Measurements from ENCODE around the gene C1orf141.

Gene C1orf141

DNA sequence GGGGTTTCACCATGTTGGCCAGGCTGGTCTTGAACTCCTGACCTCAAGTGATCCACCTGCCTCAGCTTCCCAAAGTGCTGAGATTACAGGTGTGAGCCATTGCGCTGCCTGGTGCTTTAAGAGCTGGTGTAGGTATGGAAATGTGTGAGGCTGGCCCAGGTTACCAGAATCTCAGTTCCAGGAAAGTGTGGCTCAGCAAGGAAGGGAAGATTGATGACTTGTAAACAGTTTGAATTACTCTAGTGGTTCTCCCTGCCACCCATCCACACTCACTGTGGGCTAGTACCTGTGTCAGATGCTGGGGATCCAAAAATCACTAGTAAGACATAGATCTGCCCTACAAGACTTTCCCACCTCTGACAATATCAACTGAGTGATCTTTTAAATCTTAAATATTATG is 46.3 kb downstream of the C1orf141 start:
- Histone ChIP-seq H3K79me1 (ENCODE audit: low read length) (no peaks in the 10 kb centered on the region), H3K27ac (ENCODE audit: low read depth, low read length) (no peak overlapping the region), H2AK5ac (ENCODE audit: low read length) (no peak overlapping the region), H2BK12ac (ENCODE audit: low read length) (no peak overlapping the region), H3K27me3 (ENCODE audit: insufficient read depth, low read length) (no peaks in the 10 kb centered on the region), H3K4me2 (ENCODE audit: low read length) (no peak overlapping the region), H2BK120ac (ENCODE audit: insufficient read depth, low read length, poor library complexity) (no peak overlapping the region), H2AFZ (ENCODE audit: insufficient read depth, low read length, poor library complexity) (no peak overlapping the region), H4K12ac (ENCODE audit: low read depth, low read length) (no peak overlapping the region), H3K79me2 (ENCODE audit: control insufficient read depth, insufficient read depth, low read length, poor library complexity) (no peaks in the 10 kb centered on the region), H2BK5ac (ENCODE audit: low read depth, low read length, poor library complexity) (no peak overlapping the region), H3K18ac (ENCODE audit: low read length) (no peak overlapping the region), H3K4me3 (ENCODE audit: low read depth, low read length) (no peak overlapping the region), H3K4ac (ENCODE audit: low read depth, low read length) (no peak overlapping the region), H3K23ac (ENCODE audit: low read length) (no peak overlapping the region), H3K4me1 (ENCODE audit: control insufficient read depth in 1 of 2, insufficient read depth in 2 of 2, low read length in 2 of 2) (no peaks in the 10 kb centered on the region), H3K14ac (ENCODE audit: low read length) (no peak overlapping the region), H3K9ac (ENCODE audit: low read length) (no peak overlapping the region), H3K9me3 (ENCODE audit: insufficient read depth, low read depth, low read length) (no peaks in the 10 kb centered on the region), H3K36me3 (ENCODE audit: control insufficient read depth in 1 of 2, insufficient read depth in 2 of 2, low read length in 2 of 2) (no peaks in the 10 kb centered on the region), H4K91ac (ENCODE audit: low read depth, low read length) (no peak overlapping the region), H4K8ac (ENCODE audit: low read depth, low read length) (no peak overlapping the region)
- no peak for DNase-seq
- no CpG with 5 or more reads among the region's 1 CpG for WGBS (ENCODE audit: extremely low coverage, insufficient coverage, insufficient read length)

DNA sequence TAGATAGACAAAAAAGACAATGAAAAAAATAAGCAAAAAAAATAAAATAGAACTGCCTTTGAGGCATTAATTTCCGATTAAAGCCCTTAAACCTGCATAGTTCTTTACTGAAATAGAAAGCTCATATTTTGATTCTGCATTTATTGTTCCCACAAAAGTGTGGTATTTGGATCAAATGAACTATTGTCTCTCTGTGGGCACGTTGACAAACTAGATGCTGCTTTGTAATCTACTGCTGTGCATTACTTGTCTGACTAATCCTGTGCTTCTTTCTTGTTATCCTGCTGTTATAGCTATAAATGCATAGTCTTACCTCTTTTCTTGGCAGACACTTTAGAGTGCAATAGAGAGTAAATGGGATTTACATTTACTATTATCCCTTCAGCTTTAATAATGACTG is 49.4 kb downstream of the C1orf141 start:
- Histone ChIP-seq H3K27me3 (ENCODE audit: insufficient read depth, low read length) (no peaks in the 10 kb centered on the region), H3K4me3 (ENCODE audit: low read depth, low read length) (no peak overlapping the region), H3K23ac (ENCODE audit: low read length) (no peak overlapping the region), H2BK5ac (ENCODE audit: low read depth, low read length, poor library complexity) (no peak overlapping the region), H3K14ac (ENCODE audit: low read length) (no peak overlapping the region), H4K12ac (ENCODE audit: low read depth, low read length) (no peak overlapping the region), H2BK120ac (ENCODE audit: insufficient read depth, low read length, poor library complexity) (no peak overlapping the region), H3K9ac (ENCODE audit: low read length) (no peak overlapping the region), H3K36me3 (ENCODE audit: control insufficient read depth in 1 of 2, insufficient read depth in 2 of 2, low read length in 2 of 2) (no peaks in the 10 kb centered on the region), H2AFZ (ENCODE audit: insufficient read depth, low read length, poor library complexity) (no peak overlapping the region), H3K4ac (ENCODE audit: low read depth, low read length) (no peak overlapping the region), H3K4me1 (ENCODE audit: control insufficient read depth in 1 of 2, insufficient read depth in 2 of 2, low read length in 2 of 2) (no peaks in the 10 kb centered on the region), H3K79me1 (ENCODE audit: low read length) (no peaks in the 10 kb centered on the region), H2AK5ac (ENCODE audit: low read length) (no peak overlapping the region), H4K91ac (ENCODE audit: low read depth, low read length) (no peak overlapping the region), H3K79me2 (ENCODE audit: control insufficient read depth, insufficient read depth, low read length, poor library complexity) (no peaks in the 10 kb centered on the region), H3K9me3 (ENCODE audit: insufficient read depth, low read depth, low read length) (no peaks in the 10 kb centered on the region), H3K27ac (ENCODE audit: low read depth, low read length) (no peak overlapping the region), H3K18ac (ENCODE audit: low read length) (no peak overlapping the region), H2BK12ac (ENCODE audit: low read length) (no peak overlapping the region), H4K8ac (ENCODE audit: low read depth, low read length) (no peak overlapping the region), H3K4me2 (ENCODE audit: low read length) (no peak overlapping the region)
- DNase-seq, result no peak
- no CpG with 5 or more reads among the region's 2 CpGs for WGBS (ENCODE audit: extremely low coverage, insufficient coverage, insufficient read length)

DNA sequence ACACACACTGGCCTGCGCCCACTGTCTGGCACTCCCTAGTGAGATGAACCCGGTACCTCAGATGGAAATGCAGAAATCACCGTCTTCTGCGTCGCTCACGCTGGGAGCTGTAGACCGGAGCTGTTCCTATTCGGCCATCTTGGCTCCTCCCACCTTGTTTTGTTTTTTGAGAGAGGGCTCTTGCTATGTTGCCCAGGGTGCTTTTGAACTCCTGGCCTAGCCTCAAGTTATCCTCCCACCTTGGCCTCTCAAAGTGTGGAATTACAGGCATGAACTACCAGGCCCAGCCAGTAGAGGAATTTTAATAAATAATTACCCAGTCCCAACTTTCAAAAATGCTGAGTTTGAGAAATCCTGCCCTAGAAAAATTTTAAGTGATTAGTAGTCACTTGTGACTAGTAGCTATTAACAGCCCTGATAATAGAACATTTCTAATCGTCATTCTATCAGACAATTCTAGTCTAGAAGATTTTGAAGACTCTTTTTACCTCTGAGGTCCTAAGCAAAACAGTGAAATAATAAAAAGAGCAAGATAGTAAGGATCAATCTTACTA is 49.9 kb downstream of the C1orf141 start:
- Histone ChIP-seq H4K8ac (ENCODE audit: low read depth, low read length) (no peak overlapping the region), H3K27me3 (ENCODE audit: insufficient read depth, low read length) (no peaks in the 10 kb centered on the region), H3K18ac (ENCODE audit: low read length) (no peak overlapping the region), H3K9ac (ENCODE audit: low read length) (no peak overlapping the region), H3K79me1 (ENCODE audit: low read length) (no peaks in the 10 kb centered on the region), H3K23ac (ENCODE audit: low read length) (no peak overlapping the region), H3K27ac (ENCODE audit: low read depth, low read length) (no peak overlapping the region), H2BK12ac (ENCODE audit: low read length) (no peak overlapping the region), H3K9me3 (ENCODE audit: insufficient read depth, low read depth, low read length) (no peaks in the 10 kb centered on the region), H3K4me2 (ENCODE audit: low read length) (no peak overlapping the region), H2AK5ac (ENCODE audit: low read length) (no peak overlapping the region), H3K4me3 (ENCODE audit: low read depth, low read length) (no peak overlapping the region), H3K14ac (ENCODE audit: low read length) (no peak overlapping the region), H2BK5ac (ENCODE audit: low read depth, low read length, poor library complexity) (no peak overlapping the region), H4K91ac (ENCODE audit: low read depth, low read length) (no peak overlapping the region), H3K79me2 (ENCODE audit: control insufficient read depth, insufficient read depth, low read length, poor library complexity) (no peaks in the 10 kb centered on the region), H3K36me3 (ENCODE audit: control insufficient read depth in 1 of 2, insufficient read depth in 2 of 2, low read length in 2 of 2) (no peaks in the 10 kb centered on the region), H3K4me1 (ENCODE audit: control insufficient read depth in 1 of 2, insufficient read depth in 2 of 2, low read length in 2 of 2) (no peaks in the 10 kb centered on the region), H3K4ac (ENCODE audit: low read depth, low read length) (no peak overlapping the region), H4K12ac (ENCODE audit: low read depth, low read length) (no peak overlapping the region), H2BK120ac (ENCODE audit: insufficient read depth, low read length, poor library complexity) (no peak overlapping the region), H2AFZ (ENCODE audit: insufficient read depth, low read length, poor library complexity) (no peak overlapping the region)
- no peak for DNase-seq
- no CpG with 5 or more reads among the region's 9 CpGs for WGBS (ENCODE audit: extremely low coverage, insufficient coverage, insufficient read length)

DNA sequence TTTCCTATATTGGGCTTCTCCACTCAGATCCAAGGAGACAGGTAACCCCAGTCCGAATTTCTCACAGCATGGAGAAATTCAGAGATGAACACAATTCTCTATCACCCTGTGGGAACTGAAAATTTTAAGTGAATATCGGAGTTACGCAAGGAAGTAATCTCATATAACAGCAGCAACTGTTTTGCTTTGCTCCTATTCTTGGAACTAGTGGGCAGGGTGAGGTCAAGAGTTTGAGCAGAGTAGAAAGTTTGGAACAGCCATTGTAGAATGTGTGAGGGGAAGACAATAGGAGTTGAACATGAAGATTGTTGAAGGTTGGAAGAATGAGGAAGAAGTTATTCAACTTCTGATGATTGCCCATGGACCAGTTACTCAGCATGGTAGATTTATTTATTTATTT is 56.5 kb downstream of the C1orf141 start:
- Histone ChIP-seq H3K36me3 (ENCODE audit: control insufficient read depth in 1 of 2, insufficient read depth in 2 of 2, low read length in 2 of 2) (no peaks in the 10 kb centered on the region), H2AFZ (ENCODE audit: insufficient read depth, low read length, poor library complexity) (no peak overlapping the region), H3K4me3 (ENCODE audit: low read depth, low read length) (no peak overlapping the region), H3K27me3 (ENCODE audit: insufficient read depth, low read length) (no peaks in the 10 kb centered on the region), H2AK5ac (ENCODE audit: low read length) (no peak overlapping the region), H3K4ac (ENCODE audit: low read depth, low read length) (no peak overlapping the region), H3K14ac (ENCODE audit: low read length) (no peak overlapping the region), H4K8ac (ENCODE audit: low read depth, low read length) (no peak overlapping the region), H3K27ac (ENCODE audit: low read depth, low read length) (no peak overlapping the region), H3K9ac (ENCODE audit: low read length) (no peak overlapping the region), H3K9me3 (ENCODE audit: insufficient read depth, low read depth, low read length) (no peaks in the 10 kb centered on the region), H2BK120ac (ENCODE audit: insufficient read depth, low read length, poor library complexity) (no peak overlapping the region), H3K4me2 (ENCODE audit: low read length) (no peak overlapping the region), H4K91ac (ENCODE audit: low read depth, low read length) (no peak overlapping the region), H2BK5ac (ENCODE audit: low read depth, low read length, poor library complexity) (no peak overlapping the region), H4K12ac (ENCODE audit: low read depth, low read length) (no peak overlapping the region), H3K18ac (ENCODE audit: low read length) (no peak overlapping the region), H3K79me2 (ENCODE audit: control insufficient read depth, insufficient read depth, low read length, poor library complexity) (no peaks in the 10 kb centered on the region), H3K23ac (ENCODE audit: low read length) (no peak overlapping the region), H3K4me1 (ENCODE audit: control insufficient read depth in 1 of 2, insufficient read depth in 2 of 2, low read length in 2 of 2) (no peaks in the 10 kb centered on the region), H2BK12ac (ENCODE audit: low read length) (no peak overlapping the region), H3K79me1 (ENCODE audit: low read length) (no peaks in the 10 kb centered on the region)
- WGBS (ENCODE audit: extremely low coverage, insufficient coverage, insufficient read length), result no CpG with 5 or more reads among the region's 3 CpGs
- no peak for DNase-seq

Measured in trophoblast cell (in vitro differentiated cells and primary cell).